ENCODE results near the gene RAB3IL1. TPM values are rescaled to one million over a fixed set of nuclear protein-coding genes. Genes with fewer than 3 reads are reported as not detected.

Gene RAB3IL1
- total RNA-seq, 4 donors from 2014 or later = 6.5 to 27.7 (median 15.2) TPM

DNA sequence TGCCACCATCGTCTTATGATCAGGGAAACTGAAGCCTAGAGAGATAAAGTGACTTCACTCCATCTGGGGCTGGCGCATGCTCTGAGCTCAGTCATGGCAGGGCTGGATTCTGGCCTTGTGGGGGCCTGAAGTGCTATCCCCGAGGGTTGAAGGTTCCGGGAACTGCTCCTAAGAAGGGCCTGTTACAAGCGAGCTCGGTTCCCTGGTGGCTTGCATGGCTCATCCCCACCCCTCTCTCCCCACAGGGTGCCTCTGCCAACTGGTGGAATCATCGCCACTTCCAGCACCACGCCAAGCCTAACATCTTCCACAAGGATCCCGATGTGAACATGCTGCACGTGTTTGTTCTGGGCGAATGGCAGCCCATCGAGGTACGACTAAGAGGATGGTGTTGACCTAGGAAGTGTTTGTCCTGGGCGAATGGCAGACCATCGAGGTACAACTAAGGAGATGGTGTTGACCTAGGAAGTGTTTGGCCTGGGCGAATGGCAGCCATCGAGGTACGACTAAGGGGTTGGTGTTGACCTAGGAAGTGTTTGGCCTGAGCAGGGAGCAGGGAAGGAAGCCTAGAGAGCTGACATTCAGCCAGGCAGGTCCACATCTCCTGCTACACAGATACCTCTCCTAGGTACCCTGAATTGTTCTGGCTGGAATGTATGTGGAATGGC lies 69.3 kb downstream of the RAB3IL1 start:
- no peaks in the 10 kb centered on the region for H3K4me1 ChIP-seq
- no peak overlapping the region for H3K4me3 ChIP-seq (replicated peaks in 1 of 3)
- no peak for DNase-seq
- H3K27ac ChIP-seq = no peak overlapping the region
- no peak for TF ChIP-seq POLR2A (IDR thresholded peaks at IDR 0.05)
- TF ChIP-seq, protein P1, sequence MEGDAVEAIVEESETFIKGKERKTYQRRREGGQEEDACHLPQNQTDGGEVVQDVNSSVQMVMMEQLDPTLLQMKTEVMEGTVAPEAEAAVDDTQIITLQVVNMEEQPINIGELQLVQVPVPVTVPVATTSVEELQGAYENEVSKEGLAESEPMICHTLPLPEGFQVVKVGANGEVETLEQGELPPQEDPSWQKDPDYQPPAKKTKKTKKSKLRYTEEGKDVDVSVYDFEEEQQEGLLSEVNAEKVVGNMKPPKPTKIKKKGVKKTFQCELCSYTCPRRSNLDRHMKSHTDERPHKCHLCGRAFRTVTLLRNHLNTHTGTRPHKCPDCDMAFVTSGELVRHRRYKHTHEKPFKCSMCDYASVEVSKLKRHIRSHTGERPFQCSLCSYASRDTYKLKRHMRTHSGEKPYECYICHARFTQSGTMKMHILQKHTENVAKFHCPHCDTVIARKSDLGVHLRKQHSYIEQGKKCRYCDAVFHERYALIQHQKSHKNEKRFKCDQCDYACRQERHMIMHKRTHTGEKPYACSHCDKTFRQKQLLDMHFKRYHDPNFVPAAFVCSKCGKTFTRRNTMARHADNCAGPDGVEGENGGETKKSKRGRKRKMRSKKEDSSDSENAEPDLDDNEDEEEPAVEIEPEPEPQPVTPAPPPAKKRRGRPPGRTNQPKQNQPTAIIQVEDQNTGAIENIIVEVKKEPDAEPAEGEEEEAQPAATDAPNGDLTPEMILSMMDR (IDR thresholded peaks at IDR 0.05) = no peak
- intact Hi-C loops (cut with DNase I) = no loop called here
- no peaks in the 10 kb centered on the region for H3K36me3 ChIP-seq
- H3K9me3 ChIP-seq = no peaks in the 10 kb centered on the region
- 86 to 94% methylated on average over 16 to 17 of the region's 18 CpGs for whole genome bisulfite sequencing, 2 donors
- no peaks in the 10 kb centered on the region for H3K27me3 ChIP-seq

Small RNAs within 50 kb of the gene (microRNA-seq; reads per million reads assigned to microRNA genes)
- not detected for gene MIR6746

Small RNAs within 50 kb of the gene (small RNA-seq; reads per million reads assigned to genes)
- gene MIR6746 (not detected), gene RNU6-1243P (not detected)

Other genes with a start within 250 kb of the RAB3IL1 start
- 1 to 10 TPM; 1.7 to 2.8 (median 1.9) TPM for gene DAGLA, start 237.2 kb downstream of the RAB3IL1 start, total RNA-seq
- under 1 TPM in 3 of 4 donors, not detected in 1; 0.11 to 0.83 (median 0.27) TPM for gene MYRF, start 164.9 kb downstream of the RAB3IL1 start, total RNA-seq
- gene TMEM258, start 125.0 kb downstream of the RAB3IL1 start, total RNA-seq = 10 to 100 TPM; 28.0 to 57.9 (median 48.1) TPM
- gene FEN1, start 124.7 kb downstream of the RAB3IL1 start, total RNA-seq = 1 to 10 TPM; 4.1 to 6.3 (median 5.2) TPM
- 10 to 100 TPM in 3 of 4 donors, 1 to 10 TPM in 1; 6.8 to 17.3 (median 13.9) TPM for gene FADS1, start 100.6 kb downstream of the RAB3IL1 start, total RNA-seq
- 1 to 10 TPM; 2.8 to 9.3 (median 7.0) TPM for gene FADS2, start 89.3 kb downstream of the RAB3IL1 start, total RNA-seq
- 10 to 100 TPM; 25.2 to 37.6 (median 31.2) TPM for gene FADS3, start 26.0 kb downstream of the RAB3IL1 start, total RNA-seq
- 1 to 10 TPM in 3 of 4 donors, under 1 TPM in 1; 0.67 to 3.3 (median 1.9) TPM for gene BEST1, start 32.8 kb upstream of the RAB3IL1 start, total RNA-seq
- gene FTH1, start 50.1 kb upstream of the RAB3IL1 start, total RNA-seq = 1,000 to 10,000 TPM; 2,377 to 4,120 (median 2,918) TPM
- 10 to 100 TPM; 16.9 to 99.4 (median 42.4) TPM for gene INCENP, start 206.4 kb upstream of the RAB3IL1 start, total RNA-seq